HuH-7.5 (cell line): ENCODE results near the gene FIBCD1.
"Not testable (repeated sequence)": the region's sequence is repeated elsewhere in the genome, so short reads cannot be mapped to it uniquely, and the experiment has no call there.

Experiments
- DNase-seq: peaks from one replicate; pipeline ENCODE4 v3.0.0; 2011; ENCODE audit warnings: low spot score

The FIBCD1 gene

GRCh38 chr9:130954925-130955324 lies 15.9 kb upstream of the FIBCD1 start:
- DNase-seq: not testable (repeated sequence)

DNA sequence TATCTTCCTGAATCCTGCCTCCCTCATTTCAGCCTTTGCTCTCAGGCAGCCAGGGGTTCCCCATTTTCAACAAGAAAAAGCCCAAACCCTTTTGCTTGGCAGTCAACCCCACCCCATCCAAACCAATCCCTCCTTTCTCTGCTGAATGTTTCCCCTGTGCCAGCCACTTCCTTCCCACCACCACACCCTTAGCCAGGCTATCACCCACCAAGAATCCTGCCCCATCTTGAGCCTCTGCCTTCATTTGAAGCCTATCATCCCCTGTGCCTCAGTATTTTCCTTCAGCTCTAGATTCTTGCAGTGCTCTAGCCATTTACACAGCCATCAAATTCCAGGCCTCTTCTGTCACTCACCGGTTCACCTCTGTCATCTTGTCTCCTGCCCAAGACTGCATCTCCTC lies 15.3 kb upstream of the FIBCD1 start:
- no peak for DNase-seq

GRCh38 chr9:130952065-130952762 lies 13.2 kb upstream of the FIBCD1 start:
- DNase-seq: no peak

DNA sequence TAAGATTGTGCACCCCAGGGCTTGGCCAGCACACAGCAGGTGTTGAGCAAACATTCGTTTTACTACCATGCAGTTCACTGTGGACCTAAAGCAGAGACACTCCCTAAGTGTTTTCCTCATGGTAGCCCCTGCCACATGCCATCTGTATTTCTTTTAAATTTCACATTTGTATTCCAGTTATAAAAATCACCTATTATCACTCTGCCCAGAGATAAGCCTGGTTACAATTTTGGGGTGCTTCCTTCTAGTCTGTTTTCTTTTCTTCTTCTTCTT lies 10.9 kb upstream of the FIBCD1 start:
- DNase-seq: no peak

DNA sequence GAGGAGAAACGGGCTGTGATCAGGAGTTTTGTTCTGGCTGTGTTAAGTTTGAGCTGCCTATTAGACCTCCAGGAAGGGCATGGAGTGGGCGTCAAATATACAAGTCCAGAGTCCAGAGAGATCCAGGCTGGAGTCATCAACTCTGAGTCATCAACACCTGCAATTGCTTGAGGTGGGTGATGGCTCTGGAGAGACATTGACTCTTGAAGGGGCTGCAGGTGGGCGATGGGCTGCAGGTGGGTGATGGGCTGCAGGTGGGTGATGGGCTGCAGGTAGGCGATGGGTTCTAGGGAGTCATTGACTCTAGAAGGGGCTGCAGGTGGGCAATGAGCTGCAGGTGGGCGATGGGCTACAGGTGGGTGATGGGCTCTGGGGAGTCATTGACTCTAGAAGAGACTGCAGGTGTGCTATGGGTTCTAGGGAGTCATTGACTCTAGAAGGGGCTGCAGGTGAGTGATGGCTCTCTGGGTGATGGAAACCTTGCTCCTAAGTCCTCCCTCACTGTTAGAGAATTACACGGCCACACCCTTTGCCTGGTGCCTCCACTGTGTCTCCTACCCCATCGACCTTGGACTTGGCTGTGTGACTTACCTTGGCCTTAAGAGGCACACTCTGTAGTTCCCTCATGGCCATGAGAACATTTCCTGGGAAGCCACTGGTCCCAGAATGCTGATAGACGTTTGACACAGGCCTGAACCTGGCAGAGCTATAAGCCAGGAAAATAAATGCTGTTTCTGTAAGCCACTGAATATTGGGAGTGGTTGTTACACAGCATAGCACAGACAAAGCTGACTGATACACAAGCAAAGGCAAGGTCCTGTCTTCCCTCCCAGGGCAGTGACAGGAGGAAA lies 10.4 kb upstream of the FIBCD1 start:
- no peak for DNase-seq

DNA sequence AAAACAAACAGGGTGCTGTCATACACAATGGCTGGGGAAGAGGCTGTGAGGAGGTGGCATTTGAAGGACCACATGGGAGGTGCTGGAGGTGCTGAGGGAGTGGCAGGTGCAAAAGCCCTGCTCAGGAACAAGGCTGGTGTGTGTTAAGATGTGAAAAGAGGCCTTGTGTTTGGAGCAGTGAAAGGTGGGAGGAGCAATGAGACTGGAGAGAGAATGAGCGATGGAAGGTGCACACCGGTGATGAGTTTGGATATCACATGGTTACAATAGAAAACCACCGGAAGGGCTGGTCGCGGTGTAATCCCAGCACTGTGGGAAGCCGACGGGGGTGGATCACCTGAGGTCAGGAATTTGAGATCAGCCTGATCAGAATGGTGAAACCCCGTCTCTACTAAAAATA lies 9.2 kb upstream of the FIBCD1 start:
- no peak for DNase-seq

DNA sequence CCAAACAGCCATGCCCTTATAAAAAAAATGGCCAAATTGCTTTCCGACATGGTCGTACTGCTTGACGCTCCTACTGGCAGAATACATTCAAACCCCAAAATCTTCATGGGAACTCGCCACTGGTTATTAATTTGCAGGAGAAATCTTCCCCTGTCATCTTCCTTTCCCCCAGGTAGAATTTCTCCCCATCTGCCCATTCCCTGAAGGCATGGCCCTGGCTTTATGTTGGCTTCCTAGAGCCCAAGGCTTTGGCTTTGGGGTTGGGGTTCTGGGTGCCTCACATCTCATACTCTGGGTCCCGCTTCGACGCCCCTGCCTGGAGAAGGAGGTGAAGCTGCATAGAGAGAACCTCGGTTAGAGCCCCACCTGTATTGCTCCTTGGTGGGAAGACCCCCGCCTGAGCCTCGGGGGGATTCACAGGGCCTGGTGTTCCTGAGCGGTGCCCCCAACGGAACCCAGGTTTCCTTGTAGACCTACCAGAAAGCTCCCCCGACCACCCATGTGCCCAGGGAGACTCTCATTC lies 8.6 kb upstream of the FIBCD1 start:
- DNase-seq: no peak

DNA sequence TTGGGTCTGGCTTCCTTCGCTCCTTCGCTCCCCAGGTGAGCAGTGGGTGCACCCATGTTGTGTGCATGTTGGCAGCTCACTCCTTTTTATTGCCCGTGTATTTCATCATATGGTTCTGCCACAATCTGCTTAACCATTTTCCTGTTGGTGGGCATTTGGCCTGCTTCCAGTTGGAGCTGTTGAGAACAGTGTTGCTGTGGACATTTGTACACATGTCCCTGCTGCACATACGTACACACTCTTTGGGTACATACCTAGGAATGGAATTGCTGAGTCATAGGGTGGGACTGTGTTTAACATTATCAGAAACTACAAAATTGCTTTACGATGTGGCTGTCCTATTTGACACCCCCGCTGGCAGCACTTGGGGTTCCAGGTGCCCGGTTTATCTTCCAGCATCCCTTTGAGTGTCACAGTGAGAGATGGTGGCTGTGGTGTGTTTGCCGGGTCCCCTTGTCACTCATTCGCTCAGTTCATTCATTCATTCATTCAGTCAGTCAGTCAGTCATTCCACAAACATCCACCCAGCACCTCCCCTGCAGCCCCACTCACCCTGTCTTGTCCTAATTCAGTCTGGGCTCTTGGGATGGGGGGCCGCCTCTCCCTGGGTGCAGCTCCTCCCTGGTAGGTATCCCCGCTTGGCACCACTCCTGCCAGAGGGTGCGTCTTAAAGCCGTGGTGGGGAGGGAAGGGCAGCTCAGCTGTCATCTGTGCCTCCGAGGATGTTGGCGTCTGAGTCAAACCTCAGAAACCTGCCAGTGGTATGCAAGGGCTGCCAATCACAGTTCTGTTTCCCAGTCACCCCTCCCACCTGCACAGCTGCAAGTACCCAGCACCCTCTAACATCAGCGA lies 7.9 kb upstream of the FIBCD1 start:
- no peak for DNase-seq

- DNase-seq: no peak
Observed at GRCh38 chr9:130945173-130945572, 6.1 kb upstream of the FIBCD1 start.

- no peak for DNase-seq
Observed at GRCh38 chr9:130944510-130945058, 5.5 kb upstream of the FIBCD1 start.

GRCh38 chr9:130943777-130944176 lies 4.7 kb upstream of the FIBCD1 start:
- DNase-seq: no peak

DNA sequence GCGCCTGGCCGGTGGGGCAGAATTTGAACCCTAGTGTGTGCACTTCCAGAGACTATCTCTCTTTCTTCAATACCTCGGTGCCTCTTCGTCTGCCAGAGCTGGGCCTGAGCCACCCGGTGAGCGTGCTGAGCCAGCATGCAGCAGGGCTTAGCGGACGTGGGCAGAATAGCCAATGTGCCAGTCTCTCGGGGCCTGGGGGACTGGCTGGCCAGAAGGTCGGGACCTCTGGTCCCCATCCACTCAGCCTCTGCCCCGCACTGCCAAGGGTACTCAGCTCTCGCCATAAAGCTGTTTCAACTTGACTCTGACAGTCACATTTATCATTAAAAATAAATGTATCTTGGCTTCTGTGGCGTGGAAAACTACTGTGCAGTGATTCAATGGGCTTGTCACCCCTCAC lies 4.2 kb upstream of the FIBCD1 start:
- DNase-seq: no peak

GRCh38 chr9:130942679-130943078 lies 3.6 kb upstream of the FIBCD1 start:
- DNase-seq: no peak

GRCh38 chr9:130942084-130942483 lies 3.0 kb upstream of the FIBCD1 start:
- no peak for DNase-seq

GRCh38 chr9:130940693-130941576 lies 1.9 kb upstream of the FIBCD1 start:
- DNase-seq: peak; percentile 98

GRCh38 chr9:130940027-130940549 lies 1.0 kb upstream of the FIBCD1 start:
- no peak for DNase-seq

DNA sequence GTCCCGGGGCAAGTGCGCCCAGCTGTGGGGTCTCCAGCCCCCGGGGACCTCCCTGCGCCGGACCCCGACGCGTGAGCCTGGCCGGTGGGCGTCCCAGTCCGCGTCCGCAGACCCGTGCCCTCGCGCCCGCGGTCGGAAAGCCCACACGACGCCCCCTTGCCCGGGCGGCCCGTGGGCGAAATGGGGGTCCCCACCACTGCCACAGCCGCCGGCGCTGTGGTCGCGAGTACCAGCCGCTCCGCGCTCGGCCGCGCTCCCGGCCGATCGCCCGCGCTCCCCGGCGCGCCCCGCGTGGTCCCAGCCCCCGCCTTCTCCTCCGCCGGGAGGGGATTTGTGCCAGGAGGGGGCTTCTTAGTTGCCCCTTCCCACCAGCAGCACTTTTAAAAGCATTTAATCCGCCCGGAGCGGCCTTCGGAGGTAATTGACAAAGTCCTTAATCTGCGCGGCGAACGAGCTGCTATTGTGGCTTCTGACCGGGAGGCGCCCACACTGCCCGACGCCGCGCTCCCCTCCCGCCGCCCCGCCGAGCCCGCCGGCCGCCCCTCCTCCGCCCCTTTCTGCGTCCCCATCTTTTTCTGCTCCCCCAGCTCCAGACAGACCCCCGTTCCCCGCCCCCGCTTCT lies 469 bp upstream of the FIBCD1 start:
- DNase-seq: no peak

- no peak for DNase-seq
Observed at GRCh38 chr9:130938184-130938651, 829 bp downstream of the FIBCD1 start.

DNA sequence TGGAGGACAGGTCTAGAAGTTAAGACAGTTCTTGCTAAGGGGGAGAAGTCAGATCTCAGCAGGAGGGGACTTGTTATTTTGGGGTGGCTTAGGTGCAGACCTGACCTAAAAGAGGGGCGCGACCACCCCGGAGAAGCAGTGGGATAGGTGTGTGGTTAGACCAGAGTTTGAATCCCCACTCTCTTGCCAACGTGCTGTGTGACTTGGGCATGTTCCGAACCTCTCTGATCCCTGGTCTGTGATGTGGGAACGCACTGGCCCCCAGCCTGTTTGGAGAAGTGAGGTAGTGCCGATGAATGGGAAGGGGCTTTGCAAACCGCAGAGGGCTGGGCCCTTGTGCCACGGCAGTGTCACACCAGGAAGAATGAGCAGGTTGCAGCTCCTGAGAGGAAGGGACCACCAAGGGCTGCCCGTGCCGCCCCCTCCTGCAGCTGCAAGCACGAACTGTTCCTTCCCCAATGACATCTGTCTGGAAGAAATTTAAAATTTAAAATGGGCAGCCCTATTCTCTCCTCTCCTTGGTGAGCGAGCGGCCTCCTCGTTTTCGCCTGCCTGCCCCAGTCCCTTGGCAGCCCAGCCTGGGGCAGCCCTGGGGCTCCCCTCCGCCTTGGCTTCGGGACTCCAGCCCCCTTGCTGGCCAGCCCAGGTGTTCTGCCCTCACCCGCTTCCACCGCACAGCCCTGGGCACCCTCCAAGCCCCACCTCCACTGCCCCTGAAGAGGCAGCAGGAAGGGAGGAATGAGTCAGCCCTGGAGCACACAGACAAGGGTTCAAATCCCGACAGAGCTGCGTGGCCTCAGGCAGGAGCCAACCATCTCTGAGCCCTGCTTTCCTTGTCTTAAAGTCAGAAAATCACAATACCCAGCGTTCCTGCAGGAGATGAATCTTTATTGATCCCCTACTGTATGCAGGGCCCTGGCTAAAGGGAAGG lies 1.6 kb downstream of the FIBCD1 start:
- no peak for DNase-seq
